ENCODE data around the gene PRSS3.
A peak's percentile ranks its signal among the peaks of the same experiment; 100 is the strongest.
"Not testable (repeated sequence)": the region's sequence is repeated elsewhere in the genome, so short reads cannot be mapped to it uniquely, and the experiment has no call there.

Gene PRSS3

DNA sequence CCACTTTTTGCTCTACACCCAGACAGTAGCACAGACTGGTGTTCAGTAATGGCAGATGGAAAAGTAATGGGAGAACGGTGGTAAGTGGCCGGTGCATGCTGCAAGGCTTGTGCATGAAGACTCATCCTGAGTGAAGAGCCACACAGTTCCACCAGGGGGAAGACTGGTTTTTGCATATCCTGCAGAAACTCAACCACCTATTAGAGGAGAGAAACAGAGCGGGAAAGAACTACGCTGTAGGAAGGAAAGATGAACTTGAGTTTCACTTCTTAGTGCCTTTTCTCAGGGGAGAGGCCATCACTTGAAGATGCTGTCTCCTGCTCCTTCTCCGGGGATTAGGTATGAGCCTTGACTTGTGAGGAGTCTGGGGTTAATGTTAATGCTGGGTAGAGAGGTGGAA is 9.4 kb upstream of the PRSS3 start:
- DNase-seq (ENCODE audit: extremely low read depth in 1 of 2, low read depth in 1 of 2) = no peak

DNA sequence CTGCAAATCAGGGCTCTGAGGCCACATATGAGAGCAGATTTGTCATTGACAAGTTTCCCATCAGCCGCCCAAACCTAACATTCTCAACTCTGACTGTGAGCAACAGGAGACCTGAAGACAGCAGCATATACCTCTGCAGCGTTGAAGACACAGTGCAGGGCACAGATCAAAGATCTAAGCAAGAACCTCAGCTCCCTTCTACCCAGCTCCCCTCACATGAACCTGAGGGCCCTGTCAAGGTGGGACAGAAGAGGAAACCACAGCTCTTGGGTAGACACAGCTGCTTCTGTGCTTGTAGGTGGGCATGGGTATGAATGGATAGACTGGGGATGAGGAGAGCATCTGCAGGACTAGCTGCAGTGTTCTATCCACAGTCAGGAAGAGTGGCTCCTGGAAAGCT is 8.7 kb upstream of the PRSS3 start:
- DNase-seq (ENCODE audit: extremely low read depth in 1 of 2, low read depth in 1 of 2) = no peak

DNA sequence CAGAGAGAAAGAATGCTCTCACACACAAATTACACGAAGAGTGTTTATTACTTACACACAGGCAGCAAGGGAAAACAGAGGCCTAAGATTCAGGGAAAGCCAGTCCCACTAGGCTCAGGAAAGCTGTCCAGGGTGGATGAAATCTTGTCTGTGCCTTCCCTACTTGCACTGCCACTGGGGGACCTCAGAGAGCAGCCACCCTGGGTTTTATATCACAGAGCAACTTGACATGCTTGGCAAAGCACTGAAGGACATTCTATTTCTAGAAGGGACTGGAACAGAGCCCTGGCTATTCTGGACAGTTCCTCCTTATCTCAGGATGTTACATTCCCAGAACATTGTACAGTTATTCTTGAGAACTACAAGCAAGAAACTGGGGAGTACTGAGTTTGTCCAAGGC is 7.5 kb upstream of the PRSS3 start:
- DNase-seq (ENCODE audit: extremely low read depth in 1 of 2, low read depth in 1 of 2) = no peak

DNA sequence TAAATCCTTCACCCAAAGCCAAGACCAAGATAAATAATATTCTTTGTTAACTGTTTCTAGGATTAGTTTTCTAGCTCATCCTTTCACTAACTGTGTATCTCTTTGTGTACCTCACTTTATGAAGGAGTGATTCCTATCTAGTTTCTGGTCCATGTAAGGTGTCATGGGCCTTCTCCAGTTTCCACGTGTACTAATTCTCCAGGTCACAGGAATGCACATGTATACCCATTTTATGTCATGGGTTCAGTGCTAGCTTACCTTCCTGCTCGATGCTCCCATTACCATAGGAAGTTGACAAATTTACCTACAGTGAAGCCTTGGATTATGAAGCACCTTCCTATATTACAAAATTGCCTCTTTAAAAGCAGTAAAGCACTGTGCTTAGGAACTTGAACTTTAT is 5.9 kb upstream of the PRSS3 start:
- not testable (repeated sequence) for DNase-seq (ENCODE audit: extremely low read depth in 1 of 2, low read depth in 1 of 2)

DNA sequence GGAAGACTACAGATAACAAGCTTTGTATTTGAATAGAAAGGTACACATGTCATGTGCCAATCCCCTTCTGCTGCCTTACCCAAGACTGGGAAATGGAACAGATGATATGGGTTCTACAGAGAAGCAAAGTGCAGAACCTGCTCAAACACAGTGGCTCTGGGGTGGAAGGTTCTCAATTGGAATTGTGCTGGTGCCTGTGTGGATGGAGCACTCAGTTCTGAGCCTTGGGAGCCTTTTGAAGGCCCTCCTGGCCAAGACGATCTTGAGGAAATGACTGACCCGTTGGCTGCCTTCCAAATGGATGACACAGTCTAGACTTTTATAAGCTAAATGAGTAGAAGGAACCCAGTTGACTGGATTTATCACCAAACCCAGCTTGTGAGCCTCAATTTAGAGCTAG is 4.2 kb upstream of the PRSS3 start:
- DNase-seq (ENCODE audit: extremely low read depth in 1 of 2, low read depth in 1 of 2) = no peak

DNA sequence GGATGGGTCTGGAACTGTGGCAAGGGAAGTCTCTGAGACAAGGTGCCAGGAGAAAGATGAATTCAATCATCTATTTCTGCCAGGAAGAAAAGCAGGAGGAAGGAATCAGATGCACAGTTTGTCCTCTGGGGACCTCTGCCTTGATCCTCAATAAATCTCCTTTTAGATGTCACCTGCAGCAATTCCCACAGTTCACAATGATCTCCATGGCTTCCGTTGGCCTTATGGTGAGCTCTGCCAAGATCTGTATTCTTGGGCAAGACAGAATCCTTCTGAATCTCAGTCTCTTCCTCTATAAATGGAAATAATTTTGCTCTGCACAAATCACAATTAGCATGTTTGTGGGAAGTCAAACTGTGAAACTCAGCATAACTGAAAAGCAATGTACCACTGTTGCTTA is 1.9 kb upstream of the PRSS3 start:
- DNase-seq (ENCODE audit: extremely low read depth in 1 of 2, low read depth in 1 of 2) = not testable (repeated sequence)

DNA sequence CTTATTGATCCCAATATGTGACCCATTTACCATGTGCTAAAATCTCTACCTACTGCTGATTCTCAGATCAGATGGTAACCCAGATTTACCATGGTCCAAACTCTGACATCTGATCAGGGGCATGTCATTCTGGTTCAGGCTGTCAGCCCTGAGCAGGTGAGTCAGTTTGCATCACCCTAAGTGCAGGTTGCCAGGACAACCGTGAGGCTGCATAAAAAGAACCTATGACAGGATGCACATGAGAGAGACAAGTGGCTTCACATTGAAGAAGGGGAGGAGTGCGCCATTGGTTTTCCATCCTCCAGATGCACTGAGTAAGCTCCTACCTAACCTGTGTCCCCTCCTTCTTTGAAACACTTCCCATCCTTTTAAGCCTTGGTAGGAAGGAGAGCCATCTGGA is 801 bp upstream of the PRSS3 start:
- peak in 1 of 2 donors; percentile 22 for DNase-seq (ENCODE audit: extremely low read depth in 1 of 2, low read depth in 1 of 2)

DNA sequence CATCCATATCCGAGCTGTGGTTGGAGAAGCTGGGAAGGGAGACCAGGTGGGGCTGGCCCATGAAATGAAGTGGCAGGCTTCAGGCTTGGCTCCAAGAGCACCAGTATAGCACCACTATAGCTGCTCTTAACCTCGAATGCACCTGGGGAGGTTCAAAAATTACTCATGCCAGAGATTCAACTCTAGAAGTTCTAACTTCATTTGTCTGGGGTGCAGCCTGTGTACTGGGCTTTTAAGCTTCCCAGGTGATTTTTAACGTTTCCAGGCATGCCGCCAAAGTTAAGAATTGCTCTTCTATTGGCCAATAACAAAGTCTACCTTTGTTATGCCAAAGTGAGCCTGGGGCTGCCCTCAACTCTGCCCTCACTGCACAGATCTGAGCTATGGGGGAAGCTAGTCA is 458 bp downstream of the PRSS3 start:
- DNase-seq (ENCODE audit: extremely low read depth in 1 of 2, low read depth in 1 of 2) = no peak

DNA sequence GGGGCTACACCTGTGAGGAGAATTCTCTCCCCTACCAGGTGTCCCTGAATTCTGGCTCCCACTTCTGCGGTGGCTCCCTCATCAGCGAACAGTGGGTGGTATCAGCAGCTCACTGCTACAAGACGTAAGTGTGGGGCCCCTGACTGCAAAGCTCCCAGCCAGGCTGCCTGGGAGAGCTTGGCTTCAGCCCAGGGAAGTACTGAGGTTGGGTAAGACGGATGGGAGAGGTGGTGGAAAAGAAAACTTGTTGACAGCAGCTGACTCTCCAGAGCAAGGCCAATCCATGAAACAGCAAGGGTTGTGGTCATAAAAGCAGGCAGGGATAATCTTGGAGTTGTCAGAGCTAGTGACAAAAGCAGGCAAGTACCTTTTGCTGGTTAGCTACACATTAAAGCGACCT is 1.3 kb downstream of the PRSS3 start:
- not testable (repeated sequence) for DNase-seq (ENCODE audit: extremely low read depth in 1 of 2, low read depth in 1 of 2)

DNA sequence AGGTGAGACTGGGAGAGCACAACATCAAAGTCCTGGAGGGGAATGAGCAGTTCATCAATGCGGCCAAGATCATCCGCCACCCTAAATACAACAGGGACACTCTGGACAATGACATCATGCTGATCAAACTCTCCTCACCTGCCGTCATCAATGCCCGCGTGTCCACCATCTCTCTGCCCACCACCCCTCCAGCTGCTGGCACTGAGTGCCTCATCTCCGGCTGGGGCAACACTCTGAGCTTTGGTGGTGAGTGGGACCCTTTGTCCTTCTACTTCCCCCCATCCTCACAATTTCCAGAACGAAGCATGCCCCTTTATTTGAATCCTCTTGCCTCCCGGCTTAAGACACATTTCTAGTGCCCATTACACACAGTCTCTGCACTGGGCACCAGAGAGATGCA is 2.5 kb downstream of the PRSS3 start:
- DNase-seq (ENCODE audit: extremely low read depth in 1 of 2, low read depth in 1 of 2) = no peak

DNA sequence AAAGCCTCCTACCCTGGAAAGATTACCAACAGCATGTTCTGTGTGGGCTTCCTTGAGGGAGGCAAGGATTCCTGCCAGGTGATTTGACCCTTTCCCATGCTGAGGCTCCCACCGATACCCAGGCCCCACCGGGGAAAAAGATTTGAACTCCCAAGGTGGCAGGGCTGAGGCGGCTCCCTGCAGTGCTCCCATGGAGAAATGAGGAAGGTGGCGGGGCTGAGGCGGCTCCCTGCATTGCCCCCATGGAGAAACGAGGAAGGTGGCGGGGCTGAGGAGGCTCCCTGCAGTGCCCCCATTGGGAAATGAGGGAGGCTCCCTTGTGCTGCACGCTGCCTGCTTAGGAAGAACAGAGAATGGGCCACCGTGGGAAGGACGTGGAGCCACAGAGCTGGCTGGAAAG is 3.2 kb downstream of the PRSS3 start:
- DNase-seq (ENCODE audit: extremely low read depth in 1 of 2, low read depth in 1 of 2) = no peak

DNA sequence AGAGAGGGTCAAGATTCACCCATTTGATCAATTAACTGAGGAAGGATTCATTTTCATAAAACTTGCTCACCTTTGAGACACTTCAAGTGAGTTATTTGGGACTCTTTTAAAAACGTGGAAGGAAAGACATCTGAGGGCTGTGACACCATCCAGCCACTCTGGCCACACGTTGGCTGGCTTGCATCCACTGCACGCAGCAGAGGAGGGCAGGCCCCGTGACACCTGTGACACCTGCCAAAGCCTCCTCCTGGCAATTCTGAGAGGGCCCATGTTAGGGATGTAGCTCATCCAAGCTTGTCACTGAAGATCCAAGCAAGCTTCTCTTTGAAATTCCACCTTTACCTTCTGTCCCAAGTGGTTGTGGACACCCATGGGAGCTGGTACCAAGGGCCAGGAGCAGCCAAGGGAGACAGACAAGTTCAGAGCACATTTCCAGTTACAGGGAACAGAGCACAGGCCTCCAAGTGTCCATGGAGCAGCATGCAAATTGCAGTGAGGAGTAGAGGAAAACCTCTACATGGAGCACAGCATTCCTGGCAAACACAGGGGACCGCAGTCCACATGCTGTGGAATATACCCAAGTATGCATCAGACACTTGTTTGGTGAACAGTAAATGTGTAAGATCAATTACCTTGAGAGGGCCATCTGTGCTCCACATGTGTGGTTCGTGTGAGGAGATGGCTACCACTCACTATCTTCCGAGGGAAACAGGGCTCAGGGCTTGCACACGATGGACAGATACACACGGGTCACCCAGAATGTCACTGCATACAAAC is 4.8 kb downstream of the PRSS3 start:
- no peak for DNase-seq (ENCODE audit: extremely low read depth in 1 of 2, low read depth in 1 of 2)

DNA sequence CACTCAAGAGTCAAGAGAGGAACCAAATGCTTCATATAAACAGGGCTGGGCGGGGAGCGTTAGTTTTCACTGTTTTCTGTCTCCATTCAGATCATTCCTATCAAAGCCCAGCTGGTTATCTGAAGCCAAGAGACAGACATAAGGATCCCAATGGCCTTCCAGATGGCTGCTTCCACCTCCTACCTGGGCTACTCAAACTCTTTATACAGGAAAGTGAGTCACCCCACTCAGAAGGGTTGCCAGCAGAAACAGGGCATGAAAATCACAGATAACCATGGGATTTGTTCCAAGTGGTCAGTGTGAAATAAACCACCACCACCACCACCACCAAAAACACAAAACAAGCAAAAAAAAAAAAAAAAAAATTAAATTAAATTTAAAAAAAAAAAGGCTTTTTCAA is 5.5 kb downstream of the PRSS3 start:
- no peak for DNase-seq (ENCODE audit: extremely low read depth in 1 of 2, low read depth in 1 of 2)

DNA sequence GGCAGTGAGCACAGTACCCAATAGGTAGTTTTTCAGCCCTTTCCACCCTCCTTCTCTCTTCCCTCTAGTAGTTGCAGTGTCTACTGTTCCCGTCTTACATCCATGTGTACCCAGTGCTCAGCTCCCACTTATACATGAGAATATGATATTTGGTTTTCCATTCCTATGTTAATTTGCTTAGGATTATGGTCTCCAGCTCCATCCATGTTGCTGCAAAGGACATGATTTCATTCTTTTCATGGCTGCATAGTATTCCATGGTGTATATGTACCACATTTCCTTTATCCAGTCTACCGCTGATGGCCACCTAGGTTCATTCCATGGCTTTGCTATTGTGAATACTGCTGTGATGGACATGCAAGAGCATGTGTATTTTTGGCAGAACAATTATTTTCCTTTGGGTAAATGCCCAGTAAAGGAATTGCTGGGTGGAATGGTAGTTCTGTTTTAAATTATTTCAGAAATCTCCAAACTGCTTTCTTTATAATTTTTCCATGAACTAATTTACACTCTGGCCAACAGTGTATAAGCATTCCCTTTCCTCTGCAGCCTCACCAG is 6.7 kb downstream of the PRSS3 start:
- not testable (repeated sequence) for DNase-seq (ENCODE audit: extremely low read depth in 1 of 2, low read depth in 1 of 2)

DNA sequence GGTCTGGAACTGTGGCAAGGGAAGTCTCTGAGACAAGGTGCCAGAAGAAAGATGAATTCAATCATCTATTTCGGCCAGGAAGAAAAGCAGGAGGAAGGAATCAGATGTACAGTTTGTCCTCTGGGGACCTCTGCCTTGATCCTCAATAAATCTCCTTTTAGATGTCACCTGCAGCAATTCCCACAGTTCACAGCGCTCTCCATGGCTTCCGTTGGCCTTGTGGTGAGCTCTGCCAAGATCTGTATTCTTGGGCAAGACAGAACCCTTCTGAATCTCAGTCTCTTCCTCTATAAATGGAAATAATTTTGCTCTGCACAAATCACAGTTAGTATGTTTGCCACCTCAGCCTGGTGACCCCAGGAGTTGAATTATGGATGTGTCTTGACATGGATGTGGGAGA is 8.8 kb downstream of the PRSS3 start:
- not testable (repeated sequence) for DNase-seq (ENCODE audit: extremely low read depth in 1 of 2, low read depth in 1 of 2)

DNA sequence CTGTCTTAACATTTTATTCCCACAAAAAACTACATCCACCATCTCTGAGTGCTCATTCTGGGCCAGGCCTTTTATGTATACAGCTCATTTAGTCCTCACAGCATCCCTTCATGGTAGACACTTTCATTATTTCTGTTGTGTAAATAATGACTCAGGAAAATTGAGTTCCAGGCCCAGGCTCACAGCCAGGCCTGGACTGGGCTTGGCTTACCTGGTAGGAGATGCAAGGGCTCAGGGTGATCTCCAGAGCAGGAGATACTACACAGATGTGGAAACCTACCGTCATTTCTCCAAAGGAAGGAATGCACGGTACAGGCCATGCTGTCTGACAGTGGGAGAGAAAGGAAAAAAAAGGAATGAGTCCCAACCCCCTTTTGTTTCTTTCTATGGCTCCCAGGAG is 11.8 kb downstream of the PRSS3 start:
- not testable (repeated sequence) for DNase-seq (ENCODE audit: extremely low read depth in 1 of 2, low read depth in 1 of 2)

DNA sequence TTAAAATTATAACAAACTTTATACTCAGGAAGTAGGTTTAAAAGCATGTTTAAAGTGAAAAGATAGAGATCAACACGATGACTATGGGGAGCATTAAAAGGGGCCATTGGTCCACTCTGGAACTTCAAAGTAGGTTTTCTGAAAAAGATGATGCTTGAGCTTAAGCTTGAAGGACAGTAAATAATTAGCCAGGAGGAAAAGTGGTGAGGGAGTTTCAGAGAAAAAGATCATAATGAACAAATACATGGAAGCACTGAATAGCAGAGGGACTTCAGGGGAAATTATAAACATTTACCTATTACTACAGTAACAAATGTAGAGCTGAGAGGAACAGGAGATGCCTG is 13.6 kb downstream of the PRSS3 start:
- DNase-seq (ENCODE audit: extremely low read depth in 1 of 2, low read depth in 1 of 2) = not testable (repeated sequence)

DNA sequence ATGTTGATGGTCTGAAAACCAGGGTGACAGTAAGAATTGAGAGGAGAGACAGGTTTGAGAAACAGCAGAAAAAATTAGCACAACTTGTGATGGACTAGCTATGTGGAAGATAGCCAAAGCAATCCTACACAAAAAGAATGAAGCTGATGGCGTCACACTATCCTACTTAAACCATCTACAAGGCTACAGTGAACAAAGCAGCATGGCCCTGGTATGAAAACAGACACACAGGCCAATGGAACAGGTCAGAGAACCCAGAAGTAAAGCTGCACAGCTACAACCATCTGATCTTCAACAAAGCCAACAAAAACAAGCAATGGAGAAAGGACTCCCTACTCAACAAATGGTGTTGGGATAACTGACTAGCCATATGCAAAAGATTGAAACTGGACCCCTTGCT is 14.1 kb downstream of the PRSS3 start:
- DNase-seq (ENCODE audit: extremely low read depth in 1 of 2, low read depth in 1 of 2) = no peak

DNA sequence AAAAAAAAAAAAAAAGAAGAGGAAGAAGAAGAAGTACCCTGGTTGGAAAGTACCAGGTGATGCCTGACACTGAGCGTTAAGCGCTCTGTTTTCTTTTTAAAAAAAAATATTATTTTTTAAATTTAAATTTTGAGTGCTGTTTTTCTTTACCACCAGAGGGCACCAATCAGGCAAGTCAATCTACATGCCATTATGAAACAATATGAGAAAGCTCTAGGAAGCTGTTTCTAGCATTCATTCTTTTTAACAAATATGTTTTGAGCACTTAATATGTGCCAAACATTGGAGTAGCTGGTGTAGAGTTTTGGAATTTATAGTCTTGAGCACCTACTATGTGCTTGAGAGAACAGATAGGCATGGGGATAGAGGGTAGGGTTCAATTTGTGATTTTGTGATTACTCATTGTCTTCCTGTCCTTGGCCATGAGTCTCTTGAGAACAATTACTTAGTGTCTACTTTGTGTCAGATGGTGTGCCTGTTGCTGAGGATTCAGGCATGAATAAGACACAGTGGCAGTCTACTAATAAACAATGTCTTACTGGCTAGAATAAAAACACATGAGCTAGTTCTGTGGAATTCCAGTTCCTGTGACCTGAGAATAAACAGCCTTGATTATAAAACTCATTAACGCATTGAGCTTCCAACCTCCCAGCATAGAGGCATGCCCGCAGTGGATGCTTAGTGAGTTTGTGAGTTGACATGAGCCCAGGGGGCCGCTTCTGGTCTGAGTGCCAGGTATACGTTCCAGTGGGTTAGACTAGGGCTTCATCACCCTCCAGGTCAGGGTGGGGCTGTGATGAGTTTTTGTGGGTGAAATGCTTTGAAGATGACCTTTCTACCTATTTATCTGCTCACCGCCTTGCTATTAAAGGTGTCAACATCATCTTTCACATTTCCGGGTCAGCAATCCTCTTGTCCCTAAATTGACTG is 18.6 kb downstream of the PRSS3 start:
- DNase-seq (ENCODE audit: extremely low read depth in 1 of 2, low read depth in 1 of 2) = no peak

DNA sequence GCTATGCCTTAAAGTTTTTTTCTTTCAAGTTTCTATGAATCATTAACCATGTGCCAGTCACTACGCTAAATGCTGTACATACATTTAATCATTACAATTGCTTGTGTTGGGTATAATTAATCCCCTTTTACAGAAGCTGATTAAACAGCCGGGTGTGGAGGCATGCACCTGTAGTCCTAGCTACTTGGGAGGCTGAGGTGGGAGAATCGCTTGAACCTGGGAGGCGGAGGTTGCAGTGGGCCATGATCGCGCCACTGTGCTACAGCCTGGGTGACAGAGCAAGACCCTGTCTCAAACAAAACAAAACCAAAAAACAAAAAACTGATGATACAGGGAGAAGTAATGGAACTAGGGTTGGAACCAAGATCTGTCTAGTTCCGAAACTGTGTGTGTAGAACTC is 20.4 kb downstream of the PRSS3 start:
- DNase-seq (ENCODE audit: extremely low read depth in 1 of 2, low read depth in 1 of 2) = no peak

DNA sequence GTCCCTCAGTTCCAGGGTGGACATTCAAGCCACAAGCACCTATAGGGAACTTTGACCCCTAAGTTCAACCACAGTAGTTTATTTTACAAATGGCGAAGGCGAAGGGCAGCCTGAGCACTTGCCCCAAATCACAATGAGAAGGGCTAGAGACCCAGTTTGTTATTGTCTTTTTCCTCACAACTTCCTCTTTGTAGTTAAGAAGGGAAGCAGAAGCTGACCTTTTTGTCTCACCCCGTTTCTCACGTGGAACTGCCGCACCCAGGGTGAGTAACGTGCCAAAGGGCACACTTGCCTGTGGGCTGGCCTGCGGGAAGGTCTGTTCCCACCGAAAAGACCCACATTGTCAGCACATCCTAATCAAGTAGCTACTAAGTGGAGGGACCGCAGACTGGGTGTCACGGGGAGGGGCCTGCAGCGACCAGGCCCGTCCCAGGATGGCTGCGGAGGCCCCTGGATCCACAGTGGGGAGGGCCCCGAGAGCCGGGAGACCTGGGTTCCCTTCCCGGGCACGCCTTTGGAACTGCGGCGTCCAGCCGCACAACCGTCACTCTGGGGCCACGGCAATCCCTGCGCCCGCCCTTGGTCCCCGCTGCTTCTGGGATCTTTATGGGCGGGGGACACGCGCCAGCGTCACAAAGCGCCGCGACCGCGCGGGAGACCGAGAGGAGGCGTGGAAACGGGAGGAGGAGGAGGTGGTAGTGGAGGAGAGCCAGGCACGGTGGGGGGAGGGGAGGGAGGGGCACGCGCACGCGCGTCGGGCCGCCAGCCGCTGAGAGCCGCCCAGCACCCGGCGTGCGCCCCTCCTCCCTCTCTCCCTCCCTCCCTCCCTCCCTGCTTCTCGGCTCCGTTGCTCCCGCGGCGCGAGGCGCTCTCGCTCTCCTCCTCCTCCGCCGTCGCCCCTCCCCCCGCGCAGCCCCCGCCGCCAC is 21.2 kb downstream of the PRSS3 start, which contains the start of gene UBE2R2:
TSS of gene UBE2R2 (plus strand) at position 834 of the 926 bp plus-strand sequence. CDS start 598 bp downstream, outside the sequence.
- DNase-seq (ENCODE audit: extremely low read depth in 1 of 2, low read depth in 1 of 2) = peak; percentile 83 to 88
